ENCODE measurements around the gene ITGA5. TPM values are rescaled to one million over a fixed set of nuclear protein-coding genes. Genes with fewer than 3 reads are reported as not detected.

ITGA5 gene
- total and polyA plus RNA-seq, 9 of the 15 experiments (the other 6 are each of a cell fraction or from before 2014, with no cell fraction given): 9.1 to 82.1 (median 47.4) TPM

- no peak for TF ChIP-seq ZNF398 (CRISPR knock-in tag; IDR thresholded peaks at IDR 0.05)
- TF ChIP-seq E2F5 (CRISPR knock-in tag; IDR thresholded peaks at IDR 0.05): no peak
- no peak for TF ChIP-seq RBM34 (IDR thresholded peaks at IDR 0.05; ENCODE audit: borderline replicate concordance, insufficient read depth, low read length)
- TF ChIP-seq USF2 (CRISPR knock-in tag; IDR thresholded peaks at IDR 0.05): no peak
- no peak for TF ChIP-seq TFE3 (CRISPR knock-in tag; IDR thresholded peaks at IDR 0.05)
These were observed 6.3 kb downstream of the ITGA5 start (continued) for GRCh38 chr12:54412786-54413185.
